Tibial nerve (tissue), 4 donors: Measurements from ENCODE around the gene SIPA1L2. TPM values are rescaled to one million over a fixed set of nuclear protein-coding genes. Genes with fewer than 3 reads are reported as not detected.

Source experiments
- DNase-seq, 2 donors: peaks; one replicate each; pipeline ENCODE4 v3.0.0-alpha.2; 2019; ENCODE audit warnings: low spot score in 2 of 2
- H3K27ac ChIP-seq, 4 donors: fragments of 200-600 bp; sonication (generic) in 3 of 4; one replicate each; pipeline ENCODE4 v1.5.1; 2017 to 2019; ENCODE audit warnings: mild to moderate bottlenecking in 1 of 4
- H3K27me3 ChIP-seq, 2 donors: fragments of 200-600 bp; sonication (generic) in 1 of 2; one replicate each; pipeline versions ENCODE4 v1.5.1 to v1.6.0; 2017 to 2019
- H3K36me3 ChIP-seq, 3 donors: fragments of 200-600 bp; sonication (generic); one replicate each; pipeline ENCODE4 v1.5.1; 2018 to 2019
- H3K4me1 ChIP-seq, 4 donors: fragments of 200-600 bp; sonication (generic) in 3 of 4; one replicate each; pipeline ENCODE4 v1.5.1; 2017 to 2019
- H3K4me3 ChIP-seq, 4 donors: fragments of 200-600 bp; sonication (generic) in 3 of 4; one replicate each; pipeline ENCODE4 v1.5.1; 2017 to 2019; ENCODE audit warnings: mild to moderate bottlenecking in 1 of 4, moderate library complexity in 1 of 4
- H3K9me3 ChIP-seq, 4 donors: fragments of 200-600 bp; sonication (generic) in 3 of 4; one replicate each; pipeline ENCODE4 v1.5.1; 2017 to 2019
- CTCF ChIP-seq, 5 experiments: fragments of 200-600 bp in 3 of 5; fragments of 450-650 bp in 2 of 5; sonication (generic) in 3 of 5; IDR thresholded peaks; one replicate each; pipeline ENCODE4 v1.5.1; 2016 to 2019; ENCODE audit warnings: antibody characterized with exemption in 5 of 5, mild to moderate bottlenecking in 3 of 5, moderate library complexity in 2 of 5
- EP300 ChIP-seq, 2 donors: sonication (generic); formaldehyde crosslinking; IDR thresholded peaks; one replicate each; pipeline ENCODE4 v1.6.1; 2017; ENCODE audit warnings: antibody characterized with exemption in 2 of 2, mild to moderate bottlenecking in 1 of 2
- POLR2A ChIP-seq, 2 donors: fragments of 450-650 bp; IDR thresholded peaks; one replicate each; pipeline ENCODE4 v1.6.1; 2017; ENCODE audit warnings: antibody characterized with exemption in 2 of 2, mild to moderate bottlenecking in 2 of 2, moderate library complexity in 2 of 2
- WGBS, 2 donors: methylation state at CpG; one replicate each; pipeline ENCODE4 v1.1.5; 2018; 5-methylcytosine and 5-hydroxymethylcytosine counted together
- total RNA-seq, 4 donors: library from RNA; depleted of rRNA; stranded (reverse); fragments of >200 nt; gene quantifications; one replicate each; pipeline ENCODE4 v1.1.0, GENCODE V29; 2016

The SIPA1L2 gene
- total RNA-seq, 4 donors from 2014 or later, result 29.8 to 56.4 (median 40.7) TPM

DNA sequence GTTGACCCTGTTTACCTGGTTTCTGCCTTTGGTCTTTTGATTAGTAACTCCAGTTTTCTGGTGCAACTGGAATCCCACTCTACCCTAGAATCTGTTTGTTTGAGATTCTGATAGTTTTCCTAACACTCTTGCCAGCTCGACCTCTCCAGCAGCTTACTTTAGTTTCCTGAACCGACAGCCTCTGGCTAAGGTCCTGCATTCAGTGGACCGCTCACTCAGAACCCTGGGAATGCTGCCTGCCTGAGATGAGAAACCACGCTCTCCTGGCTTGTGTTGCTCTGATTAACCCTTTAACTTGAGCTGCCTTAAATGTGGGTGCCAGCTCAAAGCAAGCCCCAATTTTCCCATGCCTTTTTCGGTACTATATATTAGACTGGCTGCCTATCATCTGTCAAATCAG, 45.3 kb upstream of the SIPA1L2 start:
- TF ChIP-seq EP300 (IDR thresholded peaks at IDR 0.05) (no peak), CTCF (IDR thresholded peaks at IDR 0.05) (no peak), POLR2A (IDR thresholded peaks at IDR 0.05) (no peak)
- Histone ChIP-seq H3K36me3 (no peaks in the 10 kb centered on the region), H3K27ac (no peak overlapping the region), H3K9me3 (no peaks in the 10 kb centered on the region), H3K4me1 (no peaks in the 10 kb centered on the region), H3K27me3 (no peaks in the 10 kb centered on the region), H3K4me3 (no peak overlapping the region)
- WGBS, 2 donors, result 55 to 57% methylated on average over 5 of the region's 5 CpGs
- no peak for DNase-seq

DNA sequence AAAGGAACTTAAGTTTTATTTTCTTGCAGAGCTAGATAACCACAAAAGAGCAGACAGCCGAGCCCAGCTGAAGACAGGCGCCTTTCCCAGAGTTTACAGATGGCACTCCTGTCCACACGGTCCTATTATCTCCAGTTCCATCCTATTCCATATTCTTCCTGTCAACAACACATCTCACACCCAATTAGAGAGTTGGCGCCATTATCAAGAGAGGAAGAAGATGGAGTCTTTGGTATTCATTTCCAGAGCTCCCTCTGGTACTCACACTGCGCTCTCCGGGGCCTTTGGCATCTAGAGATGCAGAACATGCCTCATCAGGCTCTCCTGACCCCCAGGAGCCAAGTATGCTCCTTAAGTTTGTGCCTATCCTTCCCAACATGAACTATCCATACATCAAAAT, 43.3 kb upstream of the SIPA1L2 start:
- TF ChIP-seq POLR2A (IDR thresholded peaks at IDR 0.05), result no peak
- no peak for TF ChIP-seq EP300 (IDR thresholded peaks at IDR 0.05)
- TF ChIP-seq CTCF (IDR thresholded peaks at IDR 0.05), result no peak
- no peaks in the 10 kb centered on the region for H3K4me1 ChIP-seq
- H3K4me3 ChIP-seq, result no peak overlapping the region
- DNase-seq, result no peak
- H3K9me3 ChIP-seq, result no peaks in the 10 kb centered on the region
- WGBS, 2 donors, result 90% methylated on average over 6 of the region's 6 CpGs
- no peaks in the 10 kb centered on the region for H3K36me3 ChIP-seq
- H3K27me3 ChIP-seq, result no peaks in the 10 kb centered on the region
- no peak overlapping the region for H3K27ac ChIP-seq

DNA sequence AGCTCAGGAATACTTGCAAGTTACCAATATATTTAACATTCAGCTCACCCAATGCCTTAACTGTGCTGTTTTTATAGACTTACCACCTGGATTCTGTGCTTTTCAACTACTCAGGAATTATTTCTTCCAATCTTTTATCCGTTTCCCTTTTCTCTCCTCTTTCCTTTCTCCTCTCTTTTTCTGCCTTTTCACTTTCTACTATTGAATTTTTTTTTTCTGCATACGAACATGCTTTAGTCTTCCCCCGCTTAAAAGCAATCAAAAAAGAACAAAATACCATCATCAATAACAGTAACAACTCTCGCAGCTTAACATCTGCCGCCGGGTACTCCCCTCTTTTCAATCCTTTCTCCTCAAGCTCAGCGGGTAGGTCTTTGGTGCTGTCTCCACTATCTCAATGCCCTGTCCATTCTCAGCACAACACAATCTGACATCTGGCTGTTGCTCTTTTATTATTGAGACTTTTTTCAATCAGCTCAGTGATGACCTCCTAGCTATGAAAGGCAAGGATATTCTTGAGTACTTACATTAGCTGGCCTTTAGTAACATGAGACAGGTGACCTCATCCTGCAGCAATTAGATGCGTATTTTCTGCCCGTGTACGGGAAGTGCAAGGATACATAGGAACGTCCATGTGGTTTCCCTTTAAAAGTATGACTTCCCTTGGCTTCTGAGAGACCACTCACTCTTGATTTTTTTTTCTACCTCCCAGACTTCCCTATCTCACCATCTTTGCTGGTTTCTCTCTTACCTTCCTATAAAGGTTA, 40.2 kb upstream of the SIPA1L2 start:
- H3K36me3 ChIP-seq, result no peaks in the 10 kb centered on the region
- H3K9me3 ChIP-seq, result no peaks in the 10 kb centered on the region
- peaks cover 0 to 10% (median 0%) of the 10 kb centered on the region in 4 donors for H3K4me1 ChIP-seq
- DNase-seq, result no peak
- no peak for TF ChIP-seq EP300 (IDR thresholded peaks at IDR 0.05)
- TF ChIP-seq POLR2A (IDR thresholded peaks at IDR 0.05), result no peak
- no peak for TF ChIP-seq CTCF (IDR thresholded peaks at IDR 0.05)
- no peaks in the 10 kb centered on the region for H3K27me3 ChIP-seq
- 75 to 79% methylated on average over 11 of the region's 11 CpGs for WGBS, 2 donors
- H3K27ac ChIP-seq, result no peak overlapping the region
- no peak overlapping the region for H3K4me3 ChIP-seq

DNA sequence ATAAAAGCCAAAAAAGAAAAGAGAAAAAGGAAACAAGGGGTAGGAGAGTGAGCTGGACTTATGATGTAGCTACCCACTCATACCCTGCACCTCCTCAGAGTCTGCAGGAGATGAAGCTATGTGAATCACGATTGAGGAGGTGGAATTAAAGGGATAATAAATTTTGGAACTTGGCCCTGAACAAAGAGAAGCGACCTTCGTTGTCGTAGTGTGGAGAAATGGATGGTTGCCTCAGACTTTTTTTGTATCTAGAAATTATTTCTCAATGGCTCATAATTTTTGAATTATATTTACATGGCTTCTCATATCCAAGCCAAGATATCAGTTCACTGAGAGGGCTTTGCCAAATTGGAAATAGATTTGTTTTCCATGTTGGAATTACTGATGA, 37.8 kb upstream of the SIPA1L2 start:
- H3K27me3 ChIP-seq, result no peaks in the 10 kb centered on the region
- TF ChIP-seq POLR2A (IDR thresholded peaks at IDR 0.05) (no peak), CTCF (IDR thresholded peaks at IDR 0.05) (no peak), EP300 (IDR thresholded peaks at IDR 0.05) (no peak)
- 50 to 57% methylated on average over 4 of the region's 4 CpGs for WGBS, 2 donors
- H3K27ac ChIP-seq, result peak overlapping the region in 1 of 4 donors; percentile 13
- no peak for DNase-seq
- H3K4me3 ChIP-seq, result peak overlapping the region in 1 of 4 donors; percentile 4
- H3K9me3 ChIP-seq, result no peaks in the 10 kb centered on the region
- no peaks in the 10 kb centered on the region for H3K36me3 ChIP-seq
- H3K4me1 ChIP-seq, result peaks cover 0 to 10% (median 0%) of the 10 kb centered on the region in 4 donors

GRCh38 chr1:232667094-232667777, 37.3 kb upstream of the SIPA1L2 start:
- 55 to 58% methylated on average over 3 of the region's 3 CpGs for WGBS, 2 donors
- H3K9me3 ChIP-seq, result no peaks in the 10 kb centered on the region
- H3K27me3 ChIP-seq, result no peaks in the 10 kb centered on the region
- H3K36me3 ChIP-seq, result no peaks in the 10 kb centered on the region
- TF ChIP-seq POLR2A (IDR thresholded peaks at IDR 0.05) (no peak), EP300 (IDR thresholded peaks at IDR 0.05) (no peak), CTCF (IDR thresholded peaks at IDR 0.05) (no peak)
- peak overlapping the region in 1 of 4 donors; percentile 4 for H3K4me3 ChIP-seq
- peaks cover 0 to 10% (median 0%) of the 10 kb centered on the region in 4 donors for H3K4me1 ChIP-seq
- no peak for DNase-seq
- peak overlapping the region in 1 of 4 donors; percentile 13 for H3K27ac ChIP-seq
